Neuronal stem cell (in vitro differentiated cells): ENCODE measurements around the gene EPGN.

Experiments used
- DNase-seq: peaks from one replicate; pipeline ENCODE4 v3.0.0-alpha.2; 2013; ENCODE audit warnings: low spot score
- H2AFZ ChIP-seq: one replicate; pipeline ENCODE4 v1.6.1; 2013; ENCODE audit warnings: mild to moderate bottlenecking, low read length, inconsistent platforms
- H2AK5ac ChIP-seq: 2 replicates; pipeline ENCODE4 v1.6.1; 2013; ENCODE audit warnings: low read depth, mild to moderate bottlenecking, inconsistent platforms, low read length, moderate library complexity, mixed read lengths
- H2BK120ac ChIP-seq: 2 replicates; pipeline ENCODE4 v1.6.1; 2013; ENCODE audit warnings: low read depth, mild to moderate bottlenecking, inconsistent platforms, low read length, moderate library complexity, mixed read lengths
- H2BK12ac ChIP-seq: one replicate; pipeline ENCODE4 v1.6.1; 2013; ENCODE audit warnings: low read length, inconsistent platforms
- H2BK15ac ChIP-seq: 2 replicates; pipeline ENCODE4 v1.6.1; 2013; ENCODE audit warnings: mild to moderate bottlenecking, low read length, inconsistent platforms, mixed read lengths
- H2BK5ac ChIP-seq: one replicate; pipeline ENCODE4 v1.6.1; 2013; ENCODE audit warnings: inconsistent platforms, mild to moderate bottlenecking, low read length, moderate library complexity
- H3K14ac ChIP-seq: one replicate; pipeline ENCODE4 v1.6.1; 2013; ENCODE audit warnings: low read length, inconsistent platforms
- H3K18ac ChIP-seq: 2 replicates; pipeline ENCODE4 v1.6.1; 2013; ENCODE audit warnings: low read length, inconsistent platforms
- H3K23ac ChIP-seq: 2 replicates; pipeline ENCODE4 v1.6.1; 2013; ENCODE audit warnings: low read depth, mild to moderate bottlenecking, mixed read lengths, low read length, inconsistent platforms; ENCODE audit not compliant: poor library complexity
- H3K27ac ChIP-seq: replicated peaks from 3 replicates; pipeline ENCODE4 v1.5.1; 2013; ENCODE audit warnings: low read length, inconsistent platforms
- H3K27me3 ChIP-seq, 3 experiments: 2 replicates each; pipeline ENCODE4 v1.6.1; 2013; ENCODE audit warnings: low read length in 3 of 3, mild to moderate bottlenecking in 2 of 3, inconsistent platforms in 1 of 3, low read depth in 1 of 3, mixed read lengths in 1 of 3, moderate library complexity in 1 of 3; ENCODE audit not compliant: control insufficient read depth in 3 of 3, insufficient read depth in 3 of 3
- H3K36me3 ChIP-seq, 2 donors: replicated peaks in 1 of 2; 2 replicates each; pipeline ENCODE4 v1.6.1; 2013; ENCODE audit warnings: low read length in 2 of 2; ENCODE audit not compliant: control insufficient read depth in 2 of 2, insufficient read depth in 2 of 2
- H3K4ac ChIP-seq: 2 replicates; pipeline ENCODE4 v1.6.1; 2013; ENCODE audit warnings: inconsistent platforms, mild to moderate bottlenecking, low read length, moderate library complexity
- H3K4me1 ChIP-seq, 2 donors: 1 replicate in 1 of 2; 2 replicates in 1 of 2; pipeline ENCODE4 v1.6.1; 2013; ENCODE audit warnings: low read length in 2 of 2, low read depth in 1 of 2; ENCODE audit not compliant: control insufficient read depth in 2 of 2, insufficient read depth in 1 of 2
- H3K4me2 ChIP-seq: one replicate; pipeline ENCODE4 v1.6.1; 2013; ENCODE audit warnings: mild to moderate bottlenecking, low read length, inconsistent platforms; ENCODE audit not compliant: insufficient read depth, poor library complexity, severe bottlenecking
- H3K4me3 ChIP-seq, 2 donors: 2 replicates each; pipeline ENCODE4 v1.5.1; 2013; ENCODE audit warnings: low read length in 2 of 2, mild to moderate bottlenecking in 2 of 2, inconsistent platforms in 1 of 2, moderate library complexity in 1 of 2
- H3K79me1 ChIP-seq: one replicate; pipeline ENCODE4 v1.6.1; 2013; ENCODE audit warnings: low read depth, mild to moderate bottlenecking, inconsistent platforms, low read length, moderate library complexity
- H3K9ac ChIP-seq: one replicate; pipeline ENCODE4 v1.6.1; 2013; ENCODE audit warnings: mild to moderate bottlenecking, low read depth, low read length, inconsistent platforms; ENCODE audit not compliant: poor library complexity
- H3K9me3 ChIP-seq, 2 donors: replicated peaks in 1 of 2; 2 replicates each; pipeline versions ENCODE3 to v1.6.1; 2013; ENCODE audit warnings: low read length in 2 of 2, mild to moderate bottlenecking in 2 of 2, inconsistent platforms in 1 of 2, low read depth in 1 of 2, mixed read lengths in 1 of 2, moderate library complexity in 1 of 2; ENCODE audit not compliant: control insufficient read depth in 2 of 2, insufficient read depth in 1 of 2
- H4K8ac ChIP-seq: one replicate; pipeline ENCODE4 v1.6.1; 2013; ENCODE audit warnings: low read depth, mild to moderate bottlenecking, inconsistent platforms, low read length, moderate library complexity
- H4K91ac ChIP-seq: one replicate; pipeline ENCODE4 v1.6.1; 2013; ENCODE audit warnings: low read length, low read depth, mild to moderate bottlenecking, inconsistent platforms; ENCODE audit not compliant: poor library complexity
- WGBS, 2 donors: extraction: QIAGEN DNeasy Blood & Tissue Kit; methylation state at CpG; one replicate each; pipeline ENCODE4 v1.1.7; 2013; ENCODE audit warnings: missing lambda C conversion rate in 2 of 2, mixed read lengths in 1 of 2; ENCODE audit not compliant: insufficient read length in 2 of 2, insufficient replicate concordance in 1 of 2; ENCODE audit errors: extremely low coverage in 2 of 2; 5-methylcytosine and 5-hydroxymethylcytosine counted together

The EPGN gene

GRCh38 chr4:74344031-74344430, 35.8 kb downstream of the EPGN start:
- Histone ChIP-seq H3K79me1 (no peaks in the 10 kb centered on the region), H2BK5ac (no peak overlapping the region), H3K4ac (no peak overlapping the region), H3K27ac (no peak overlapping the region), H3K23ac (no peak overlapping the region), H2AK5ac (no peak overlapping the region), H3K4me2 (no peak overlapping the region), H3K18ac (no peak overlapping the region), H2BK15ac (no peak overlapping the region), H3K27me3 (no peaks in the 10 kb centered on the region), H3K14ac (peak overlapping the region; percentile 38), H2BK12ac (no peak overlapping the region), H3K9me3 (peaks cover 4% of the 10 kb centered on the region in 2 donors), H3K4me1 (no peaks in the 10 kb centered on the region), H2AFZ (no peak overlapping the region), H4K8ac (no peak overlapping the region), H2BK120ac (no peak overlapping the region), H3K9ac (no peak overlapping the region), H3K4me3 (no peak overlapping the region), H4K91ac (no peak overlapping the region), H3K36me3 (no peaks in the 10 kb centered on the region)
- no peak for DNase-seq
- no CpG with 5 or more reads among the region's 1 CpG for WGBS, 2 donors

DNA sequence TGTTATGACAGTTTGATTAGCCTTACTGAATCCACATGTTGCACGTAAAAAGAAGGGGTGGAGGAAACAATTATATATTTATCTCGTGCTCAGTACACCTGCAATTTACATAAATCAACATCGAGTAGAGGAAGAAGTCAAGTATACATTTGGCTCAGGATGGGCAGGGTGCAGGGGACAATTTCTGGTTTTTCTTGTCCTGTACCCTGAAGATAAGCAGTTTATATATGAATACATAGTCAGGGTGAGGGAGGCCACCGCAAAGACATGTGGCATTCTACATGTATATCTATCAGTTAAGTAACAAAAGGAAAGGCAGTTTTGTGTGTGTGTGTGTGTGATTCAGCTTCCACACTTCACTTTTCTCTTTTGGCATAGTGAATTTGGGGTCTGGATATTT, 45.6 kb downstream of the EPGN start:
- no peak overlapping the region for H3K4ac ChIP-seq
- H2BK15ac ChIP-seq = no peak overlapping the region
- H3K23ac ChIP-seq = no peak overlapping the region
- no peaks in the 10 kb centered on the region for H3K4me1 ChIP-seq
- no peak overlapping the region for H4K91ac ChIP-seq
- no peak overlapping the region for H2AK5ac ChIP-seq
- H2BK5ac ChIP-seq = no peak overlapping the region
- H3K18ac ChIP-seq = no peak overlapping the region
- no CpG with 5 or more reads among the region's 4 CpGs for WGBS, 2 donors
- H3K27ac ChIP-seq = no peak overlapping the region
- H3K14ac ChIP-seq = no peak overlapping the region
- H3K27me3 ChIP-seq = no peaks in the 10 kb centered on the region
- no peaks in the 10 kb centered on the region for H3K36me3 ChIP-seq
- H3K79me1 ChIP-seq = no peaks in the 10 kb centered on the region
- no peak overlapping the region for H3K9ac ChIP-seq
- no peak overlapping the region for H4K8ac ChIP-seq
- no peak for DNase-seq
- no peak overlapping the region for H2BK12ac ChIP-seq
- no peak overlapping the region for H3K4me2 ChIP-seq
- no peaks in the 10 kb centered on the region for H3K9me3 ChIP-seq
- no peak overlapping the region for H2BK120ac ChIP-seq
- H2AFZ ChIP-seq = no peak overlapping the region
- no peak overlapping the region for H3K4me3 ChIP-seq

GRCh38 chr4:74357965-74358364, 49.7 kb downstream of the EPGN start:
- Histone ChIP-seq H3K27ac (no peak overlapping the region), H4K8ac (no peak overlapping the region), H2BK15ac (no peak overlapping the region), H3K4me3 (no peak overlapping the region), H2BK12ac (no peak overlapping the region), H3K36me3 (no peaks in the 10 kb centered on the region), H3K79me1 (no peaks in the 10 kb centered on the region), H2BK120ac (no peak overlapping the region), H3K9me3 (no peaks in the 10 kb centered on the region), H2BK5ac (no peak overlapping the region), H4K91ac (no peak overlapping the region), H3K18ac (no peak overlapping the region), H3K9ac (no peak overlapping the region), H3K14ac (no peak overlapping the region), H3K4me1 (no peaks in the 10 kb centered on the region), H3K4ac (no peak overlapping the region), H2AFZ (no peak overlapping the region), H3K4me2 (no peak overlapping the region), H2AK5ac (no peak overlapping the region), H3K27me3 (peaks cover 0 to 4% (median 0%) of the 10 kb centered on the region in 3 experiments), H3K23ac (no peak overlapping the region)
- WGBS, 2 donors = no CpG with 5 or more reads among the region's 1 CpG
- DNase-seq = no peak

- Histone ChIP-seq H2BK120ac (no peak overlapping the region), H3K27ac (no peak overlapping the region), H3K36me3 (no peaks in the 10 kb centered on the region), H4K91ac (no peak overlapping the region), H4K8ac (no peak overlapping the region), H3K9me3 (no peaks in the 10 kb centered on the region), H3K79me1 (no peaks in the 10 kb centered on the region), H3K9ac (no peak overlapping the region), H3K18ac (no peak overlapping the region), H2BK5ac (no peak overlapping the region), H3K14ac (no peak overlapping the region), H2BK15ac (no peak overlapping the region), H3K23ac (no peak overlapping the region), H3K27me3 (peaks cover 0 to 36% (median 15%) of the 10 kb centered on the region in 3 experiments), H3K4ac (no peak overlapping the region), H2AFZ (no peak overlapping the region), H2AK5ac (no peak overlapping the region), H2BK12ac (no peak overlapping the region), H3K4me2 (no peak overlapping the region), H3K4me3 (no peak overlapping the region), H3K4me1 (peaks cover 7 to 10% of the 10 kb centered on the region in 2 donors)
- no CpG with 5 or more reads among the region's 4 CpGs for WGBS, 2 donors
- no peak for DNase-seq
Measured at GRCh38 chr4:74361671-74362070, 53.4 kb downstream of the EPGN start.
